ENCODE data around the gene TEX35. TPM values are rescaled to one million over a fixed set of nuclear protein-coding genes. Genes with fewer than 3 reads are reported as not detected.
"Not testable (repeated sequence)": the region's sequence is repeated elsewhere in the genome, so short reads cannot be mapped to it uniquely, and the experiment has no call there.

The TEX35 gene
- total RNA-seq, 4 donors from 2014 or later, result 0.60 to 1.0 (median 1.0) TPM; not detected in 1

DNA sequence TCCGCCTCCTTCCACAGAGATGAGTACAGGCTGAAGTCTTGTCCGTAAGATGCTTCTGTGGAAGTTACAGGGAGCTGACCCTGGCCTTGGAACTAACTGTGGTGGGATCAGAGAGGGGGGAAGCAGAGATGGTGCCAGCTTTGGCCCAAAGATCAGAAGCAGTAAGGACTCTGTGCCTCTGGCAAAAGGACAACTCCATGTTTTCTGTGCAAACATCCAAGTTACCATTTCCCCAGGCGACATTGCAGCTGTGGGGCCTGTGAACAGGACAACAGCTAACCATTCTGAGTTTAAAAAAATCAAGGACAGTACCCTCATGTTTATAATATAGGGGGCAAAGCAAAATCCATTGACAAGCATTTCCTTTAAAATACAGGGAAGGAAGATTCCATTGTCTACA lies 38.4 kb downstream of the TEX35 start:
- H3K4me1 ChIP-seq, result no peaks in the 10 kb centered on the region
- H3K36me3 ChIP-seq, result no peaks in the 10 kb centered on the region
- no peaks in the 10 kb centered on the region for H3K27me3 ChIP-seq
- H3K27ac ChIP-seq, result no peak overlapping the region
- TF ChIP-seq POLR2AphosphoS5 (IDR thresholded peaks at IDR 0.05) (no peak), POLR2A (IDR thresholded peaks at IDR 0.05) (no peak), EP300 (IDR thresholded peaks at IDR 0.05) (no peak)
- TF ChIP-seq, protein P1, sequence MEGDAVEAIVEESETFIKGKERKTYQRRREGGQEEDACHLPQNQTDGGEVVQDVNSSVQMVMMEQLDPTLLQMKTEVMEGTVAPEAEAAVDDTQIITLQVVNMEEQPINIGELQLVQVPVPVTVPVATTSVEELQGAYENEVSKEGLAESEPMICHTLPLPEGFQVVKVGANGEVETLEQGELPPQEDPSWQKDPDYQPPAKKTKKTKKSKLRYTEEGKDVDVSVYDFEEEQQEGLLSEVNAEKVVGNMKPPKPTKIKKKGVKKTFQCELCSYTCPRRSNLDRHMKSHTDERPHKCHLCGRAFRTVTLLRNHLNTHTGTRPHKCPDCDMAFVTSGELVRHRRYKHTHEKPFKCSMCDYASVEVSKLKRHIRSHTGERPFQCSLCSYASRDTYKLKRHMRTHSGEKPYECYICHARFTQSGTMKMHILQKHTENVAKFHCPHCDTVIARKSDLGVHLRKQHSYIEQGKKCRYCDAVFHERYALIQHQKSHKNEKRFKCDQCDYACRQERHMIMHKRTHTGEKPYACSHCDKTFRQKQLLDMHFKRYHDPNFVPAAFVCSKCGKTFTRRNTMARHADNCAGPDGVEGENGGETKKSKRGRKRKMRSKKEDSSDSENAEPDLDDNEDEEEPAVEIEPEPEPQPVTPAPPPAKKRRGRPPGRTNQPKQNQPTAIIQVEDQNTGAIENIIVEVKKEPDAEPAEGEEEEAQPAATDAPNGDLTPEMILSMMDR (IDR thresholded peaks at IDR 0.05), result no peak
- 62% methylated on average over 3 of the region's 3 CpGs for WGBS
- H3K4me3 ChIP-seq, result no peak overlapping the region
- no peak for DNase-seq (ENCODE audit: low spot score in 2 of 2)
- H3K9me3 ChIP-seq, result no peaks in the 10 kb centered on the region

DNA sequence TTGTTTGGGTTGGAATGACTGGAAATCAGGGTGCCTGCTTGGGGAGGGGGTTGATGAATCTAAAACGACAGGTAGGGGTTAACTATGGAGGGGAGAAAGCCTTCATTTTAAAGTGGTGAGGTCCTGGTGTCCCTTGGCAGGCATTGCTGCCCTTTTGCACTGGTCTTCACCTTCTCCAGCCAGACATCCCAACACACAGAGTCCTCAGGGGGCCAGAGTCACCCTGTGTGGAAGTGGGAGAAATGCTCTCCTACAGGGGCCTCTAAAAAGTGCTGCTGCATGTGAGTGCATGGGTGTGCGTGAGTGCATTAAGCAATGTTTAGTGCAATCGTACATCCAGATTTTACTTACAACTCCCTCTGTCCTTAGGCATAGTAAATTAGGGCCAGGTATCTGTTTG lies 39.0 kb downstream of the TEX35 start:
- H3K27ac ChIP-seq, result no peak overlapping the region
- no peaks in the 10 kb centered on the region for H3K4me1 ChIP-seq
- no peak overlapping the region for H3K4me3 ChIP-seq
- TF ChIP-seq POLR2AphosphoS5 (IDR thresholded peaks at IDR 0.05) (no peak), POLR2A (IDR thresholded peaks at IDR 0.05) (no peak), EP300 (IDR thresholded peaks at IDR 0.05) (no peak)
- TF ChIP-seq, protein P1 (IDR thresholded peaks at IDR 0.05), result no peak
- no peaks in the 10 kb centered on the region for H3K9me3 ChIP-seq
- H3K36me3 ChIP-seq, result no peaks in the 10 kb centered on the region
- no peaks in the 10 kb centered on the region for H3K27me3 ChIP-seq
- DNase-seq (ENCODE audit: low spot score in 2 of 2), result no peak
- 89% methylated on average over 3 of the region's 3 CpGs for WGBS

DNA sequence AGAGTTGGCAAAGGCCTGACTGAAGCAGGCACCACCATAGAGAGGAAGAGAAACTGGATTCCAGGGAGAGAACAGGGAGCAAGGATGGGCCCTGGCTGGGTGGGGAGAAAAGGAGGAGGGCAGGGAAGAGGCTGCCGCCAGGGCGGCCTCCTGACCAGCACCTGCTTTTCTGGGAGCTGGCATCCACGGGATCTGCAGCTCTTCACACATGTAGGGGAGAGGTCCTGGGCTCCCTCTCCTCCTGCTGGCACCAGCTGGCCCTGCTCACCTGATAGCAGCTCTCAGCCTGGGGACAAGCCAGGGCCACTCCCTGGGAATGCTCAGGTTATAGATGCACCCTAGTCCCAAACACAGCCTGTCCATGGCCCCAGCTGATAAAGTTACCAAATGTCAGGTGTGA lies 39.9 kb downstream of the TEX35 start:
- Histone ChIP-seq H3K36me3 (no peaks in the 10 kb centered on the region), H3K27ac (no peak overlapping the region), H3K27me3 (no peaks in the 10 kb centered on the region), H3K9me3 (no peaks in the 10 kb centered on the region), H3K4me1 (no peaks in the 10 kb centered on the region), H3K4me3 (no peak overlapping the region)
- DNase-seq (ENCODE audit: low spot score in 2 of 2), result no peak
- WGBS, result 91% methylated on average over 3 of the region's 3 CpGs
- TF ChIP-seq, protein P1 (IDR thresholded peaks at IDR 0.05), result no peak
- TF ChIP-seq EP300 (IDR thresholded peaks at IDR 0.05) (no peak), POLR2AphosphoS5 (IDR thresholded peaks at IDR 0.05) (no peak), POLR2A (IDR thresholded peaks at IDR 0.05) (no peak)

DNA sequence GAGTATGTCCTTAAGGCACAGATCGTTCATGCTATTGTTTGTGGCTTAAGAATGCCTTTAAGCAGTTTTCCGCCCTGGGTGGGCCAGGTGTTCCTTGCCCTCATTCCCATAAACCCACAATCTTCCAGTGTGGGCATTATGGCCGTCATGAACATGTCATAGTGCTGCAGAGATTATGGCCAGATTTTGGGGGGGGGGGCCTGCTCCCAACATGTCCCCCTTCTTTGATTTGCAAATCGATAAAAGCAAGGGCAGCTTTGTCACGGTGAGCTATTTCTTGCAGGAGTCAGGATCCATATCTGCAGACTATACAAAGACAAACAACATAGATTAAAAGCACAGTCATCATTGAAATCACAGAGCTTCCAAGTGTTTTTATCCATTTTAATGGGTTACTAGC lies 41.4 kb downstream of the TEX35 start:
- 98% methylated on average over 5 of the region's 5 CpGs for WGBS
- not testable (repeated sequence) for DNase-seq (ENCODE audit: low spot score in 2 of 2); H3K9me3 ChIP-seq

DNA sequence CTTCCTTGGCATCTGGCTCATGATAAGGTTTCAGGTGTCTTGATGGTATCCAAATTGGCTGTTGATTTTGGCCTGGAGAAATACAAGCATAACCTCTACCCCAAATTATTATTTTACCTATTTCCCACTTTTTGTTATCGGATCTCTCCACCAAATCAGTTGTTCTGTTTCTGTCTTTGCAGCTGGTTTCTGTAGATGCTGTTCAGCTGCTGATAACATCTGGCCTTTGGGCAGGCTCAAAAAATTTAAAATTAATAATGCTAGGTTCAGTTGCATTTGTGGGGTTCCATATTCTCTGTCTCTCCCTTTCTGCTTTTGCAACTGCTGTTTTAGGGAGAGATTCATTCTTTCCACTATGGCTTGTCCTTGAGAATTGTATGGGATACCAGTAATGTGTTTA lies 42.7 kb downstream of the TEX35 start:
- not testable (repeated sequence) for H3K27ac ChIP-seq; H3K9me3 ChIP-seq; H3K36me3 ChIP-seq; H3K4me1 ChIP-seq; H3K27me3 ChIP-seq; H3K4me3 ChIP-seq; DNase-seq (ENCODE audit: low spot score in 2 of 2)
- 92% methylated on average over 1 of the region's 1 CpG for WGBS

More for the DNA sequence above, 41.4 kb downstream of the TEX35 start:
- H3K36me3 ChIP-seq, H3K27me3 ChIP-seq, H3K4me3 ChIP-seq, H3K4me1 ChIP-seq, H3K27ac ChIP-seq: not testable (repeated sequence)

DNA sequence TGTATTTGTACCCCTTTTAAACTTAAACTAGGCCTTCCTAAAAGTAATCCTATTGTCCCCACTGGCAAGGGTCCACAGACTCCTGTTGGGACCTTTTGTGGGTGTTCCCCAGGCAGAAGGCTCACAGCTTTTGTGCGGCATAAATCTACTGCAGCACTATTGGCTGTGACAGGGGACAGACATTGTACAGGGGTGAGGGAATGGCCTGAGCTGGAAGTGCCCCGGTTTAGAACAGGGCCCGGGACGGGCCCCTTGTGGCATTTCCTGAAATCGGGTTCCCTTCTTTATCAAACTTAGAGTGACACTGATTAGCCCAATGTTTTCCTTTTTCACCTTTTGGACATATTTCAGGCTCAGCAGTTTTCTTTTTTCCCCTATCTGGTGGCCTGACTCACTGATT lies 45.9 kb downstream of the TEX35 start:
- not testable (repeated sequence) for H3K27ac ChIP-seq; H3K4me1 ChIP-seq; DNase-seq (ENCODE audit: low spot score in 2 of 2); H3K36me3 ChIP-seq; H3K27me3 ChIP-seq; H3K9me3 ChIP-seq; H3K4me3 ChIP-seq
- WGBS, result 43% methylated on average over 5 of the region's 5 CpGs

DNA sequence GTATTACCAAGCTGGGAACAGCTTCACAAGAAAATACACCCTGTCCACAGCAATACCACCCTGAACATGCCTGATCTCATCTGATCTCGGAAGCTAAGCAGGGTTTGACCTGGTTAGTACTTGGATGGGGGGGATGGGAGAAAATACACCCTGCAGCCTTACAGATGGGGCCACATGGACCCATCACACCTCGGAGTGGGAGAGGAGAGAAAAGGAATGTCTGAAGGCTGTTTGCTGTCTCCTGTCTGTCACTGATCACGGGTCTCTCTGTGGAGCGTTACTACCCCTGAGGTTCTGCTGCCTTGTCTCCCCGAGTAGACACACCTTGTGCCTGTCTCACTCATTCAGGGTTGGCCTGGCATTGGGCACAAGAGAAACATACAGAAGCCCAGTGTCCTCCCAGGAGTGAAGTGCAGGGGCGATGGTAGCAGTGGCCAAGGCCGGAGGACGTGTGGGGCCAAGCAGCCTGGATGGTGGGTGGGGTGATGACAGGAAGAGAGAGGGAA lies 48.0 kb downstream of the TEX35 start:
- H3K4me1 ChIP-seq, result no peaks in the 10 kb centered on the region
- WGBS, result 93% methylated on average over 7 of the region's 8 CpGs
- H3K36me3 ChIP-seq, result no peaks in the 10 kb centered on the region
- no peak overlapping the region for H3K27ac ChIP-seq
- H3K4me3 ChIP-seq, result no peak overlapping the region
- TF ChIP-seq POLR2AphosphoS5 (IDR thresholded peaks at IDR 0.05) (no peak), POLR2A (IDR thresholded peaks at IDR 0.05) (no peak), EP300 (IDR thresholded peaks at IDR 0.05) (no peak)
- TF ChIP-seq, protein P1 (IDR thresholded peaks at IDR 0.05), result no peak
- H3K27me3 ChIP-seq, result no peaks in the 10 kb centered on the region
- no peaks in the 10 kb centered on the region for H3K9me3 ChIP-seq
- no peak for DNase-seq (ENCODE audit: low spot score in 2 of 2)

Data from suprapubic skin (tissue), 4 donors.